ENCODE data around the gene PROCA1.
"Not testable (repeated sequence)": the region's sequence is repeated elsewhere in the genome, so short reads cannot be mapped to it uniquely, and the experiment has no call there.

PROCA1 gene

DNA sequence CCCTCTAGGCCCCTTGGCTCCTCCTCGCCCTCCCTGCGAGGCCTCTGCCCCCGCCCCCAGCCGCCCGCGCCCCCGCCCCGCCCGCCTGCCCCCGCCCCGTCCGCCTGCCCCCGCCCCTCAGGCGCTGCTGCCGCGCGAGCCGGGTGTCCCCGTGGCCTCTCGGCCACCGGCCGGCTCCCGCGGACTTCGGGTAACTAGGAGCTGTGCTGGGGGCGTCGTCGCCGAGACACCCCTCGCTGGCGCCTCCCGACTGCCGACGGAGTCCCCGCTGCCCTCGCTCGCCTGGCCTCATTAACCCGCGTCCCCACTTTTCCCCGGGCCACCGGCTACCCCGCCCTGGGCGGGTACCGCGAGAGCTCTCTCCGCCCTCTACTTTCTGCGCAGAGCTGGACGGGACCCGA, 14.5 kb upstream of the PROCA1 start, which contains the start of gene TLCD1:
Gene TLCD1, minus strand, starts transcription at position 8 of the 401 bp plus-strand sequence. CDS start 136 bp downstream, outside the sequence.
- no peak for TF ChIP-seq CTCF (IDR thresholded peaks at IDR 0.05; ENCODE audit: borderline replicate concordance, insufficient read depth, low read depth, low read length)
- H3K4me3 ChIP-seq (ENCODE audit: low read depth, low read length) = peak within 1 kb of the TSS; percentile 83

GRCh38 chr17:28725660-28726225, 14.1 kb upstream of the PROCA1 start:
- TF ChIP-seq CTCF (IDR thresholded peaks at IDR 0.05; ENCODE audit: borderline replicate concordance, insufficient read depth, low read depth, low read length) = no peak
- peak overlapping the region; percentile 83 for H3K4me3 ChIP-seq (ENCODE audit: low read depth, low read length)

- TF ChIP-seq CTCF (IDR thresholded peaks at IDR 0.05; ENCODE audit: borderline replicate concordance, insufficient read depth, low read depth, low read length) = 0 out of 2 replicates have a peak, but pooled peaks have one; percentile 17
- H3K4me3 ChIP-seq (ENCODE audit: low read depth, low read length) = peak overlapping the region; percentile 83
These were observed 13.5 kb upstream of the PROCA1 start for GRCh38 chr17:28725166-28725659.

GRCh38 chr17:28724500-28725165, 12.9 kb upstream of the PROCA1 start:
- no peak for TF ChIP-seq CTCF (IDR thresholded peaks at IDR 0.05; ENCODE audit: borderline replicate concordance, insufficient read depth, low read depth, low read length)
- H3K4me3 ChIP-seq (ENCODE audit: low read depth, low read length) = peak overlapping the region; percentile 83

DNA sequence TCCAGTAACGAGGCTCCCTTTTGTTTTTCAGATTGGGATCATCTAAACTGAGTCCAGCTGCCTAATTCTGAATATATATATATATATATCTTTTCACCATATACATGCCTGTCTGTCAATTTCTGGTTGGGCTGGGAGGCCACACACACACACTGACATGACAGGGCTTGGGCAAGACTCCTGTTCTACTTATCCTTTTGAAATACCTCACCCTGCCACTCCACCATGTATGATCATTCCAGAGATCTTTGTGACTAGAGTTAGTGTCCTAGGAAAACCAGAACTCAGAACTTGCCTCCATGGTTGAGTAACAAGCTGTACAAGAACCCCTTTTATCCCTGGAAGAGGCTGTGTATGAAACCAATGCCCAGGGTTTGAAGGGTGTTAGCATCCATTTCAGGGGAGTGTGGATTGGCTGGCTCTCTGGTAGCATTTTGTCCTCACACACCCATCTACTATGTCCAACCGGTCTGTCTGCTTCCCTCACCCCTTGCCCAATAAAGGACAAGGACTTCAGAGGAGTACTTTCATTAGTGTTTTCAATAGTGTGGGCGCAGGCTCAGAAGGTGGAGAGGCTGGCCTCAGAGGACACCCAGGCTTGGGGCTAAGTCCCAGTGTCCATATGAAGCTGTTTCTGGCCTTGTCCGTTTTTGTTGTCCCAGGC, 12.3 kb upstream of the PROCA1 start:
- H3K4me3 ChIP-seq (ENCODE audit: low read depth, low read length) = not testable (repeated sequence)

GRCh38 chr17:28723159-28723835, 11.6 kb upstream of the PROCA1 start:
- H3K4me3 ChIP-seq (ENCODE audit: low read depth, low read length) = peak overlapping the region; percentile 85
- TF ChIP-seq CTCF (IDR thresholded peaks at IDR 0.05; ENCODE audit: borderline replicate concordance, insufficient read depth, low read depth, low read length) = no peak
